NK-92 treated with Interleukin-12 subunit alpha and Interleukin-12 subunit beta, amount 100 ng/mL, for 24 hours (cell line): ENCODE results near the gene LDHD.
"Not testable (repeated sequence)": the region's sequence is repeated elsewhere in the genome, so short reads cannot be mapped to it uniquely, and the experiment has no call there.

Source experiments
- DNase-seq: peaks from one replicate; lab custom pipeline; 2025; lab: John Stamatoyannopoulos, UW

The LDHD gene

GRCh38 chr16:75099738-75100602 is 16.6 kb downstream of the LDHD start:
- no peak for DNase-seq

- no peak for DNase-seq
Measured at GRCh38 chr16:75099075-75099667, 17.4 kb downstream of the LDHD start.

GRCh38 chr16:75097941-75098901 is 18.4 kb downstream of the LDHD start:
- no peak for DNase-seq

DNA sequence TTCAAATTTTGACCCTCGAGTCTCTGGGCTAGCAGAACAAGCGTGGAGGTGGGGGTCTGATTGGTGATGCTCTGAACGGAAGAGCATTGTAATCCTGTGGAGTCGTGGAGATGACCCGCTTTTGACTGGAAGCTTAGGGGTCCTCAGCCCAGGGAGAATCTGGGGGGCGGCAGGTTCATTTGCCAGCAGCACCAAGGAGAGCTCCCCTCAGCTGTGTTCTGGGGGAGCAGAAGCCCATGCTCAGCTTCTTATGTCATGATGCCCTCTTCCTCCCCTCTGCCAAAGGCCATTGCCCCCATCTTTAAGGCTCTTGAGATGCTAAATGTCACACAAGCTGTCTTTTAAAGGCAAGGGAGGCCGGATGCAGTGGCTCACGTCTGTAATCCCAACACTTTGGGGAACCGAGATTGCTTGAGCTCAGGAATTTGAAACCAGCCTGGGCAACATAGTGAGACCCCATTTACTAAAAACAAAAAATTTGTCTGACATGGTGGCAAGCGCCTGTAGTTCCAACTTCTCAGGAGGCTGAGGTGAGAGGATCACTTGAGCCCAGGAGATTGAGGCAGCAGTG is 19.3 kb downstream of the LDHD start:
- no peak for DNase-seq

GRCh38 chr16:75096656-75097055 is 19.9 kb downstream of the LDHD start:
- no peak for DNase-seq

GRCh38 chr16:75095204-75095621 is 21.4 kb downstream of the LDHD start:
- DNase-seq = no peak

GRCh38 chr16:75093598-75094540 is 22.7 kb downstream of the LDHD start:
- no peak for DNase-seq

GRCh38 chr16:75092777-75093176 is 23.8 kb downstream of the LDHD start:
- DNase-seq = no peak

GRCh38 chr16:75091619-75092018 is 25.0 kb downstream of the LDHD start:
- not testable (repeated sequence) for DNase-seq

DNA sequence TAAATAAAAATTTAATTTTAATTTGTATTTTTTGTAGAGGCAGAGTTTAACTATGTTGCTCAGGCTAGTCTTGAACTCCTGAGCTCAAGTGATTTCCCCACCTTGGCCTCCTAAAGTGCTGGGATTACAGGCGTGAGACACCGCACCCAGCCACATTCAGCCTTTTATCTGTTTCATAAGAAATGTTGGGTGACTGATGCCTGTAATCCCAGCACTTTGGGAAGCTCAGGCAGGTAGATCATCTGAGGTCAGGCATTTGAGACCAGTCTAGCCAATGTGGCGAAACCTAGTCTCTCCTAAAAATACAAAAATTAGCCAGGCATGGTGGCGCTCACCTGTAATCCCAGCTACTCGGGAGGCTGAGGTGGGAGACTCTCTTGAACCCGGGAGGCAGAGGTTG is 25.7 kb downstream of the LDHD start:
- not testable (repeated sequence) for DNase-seq

DNA sequence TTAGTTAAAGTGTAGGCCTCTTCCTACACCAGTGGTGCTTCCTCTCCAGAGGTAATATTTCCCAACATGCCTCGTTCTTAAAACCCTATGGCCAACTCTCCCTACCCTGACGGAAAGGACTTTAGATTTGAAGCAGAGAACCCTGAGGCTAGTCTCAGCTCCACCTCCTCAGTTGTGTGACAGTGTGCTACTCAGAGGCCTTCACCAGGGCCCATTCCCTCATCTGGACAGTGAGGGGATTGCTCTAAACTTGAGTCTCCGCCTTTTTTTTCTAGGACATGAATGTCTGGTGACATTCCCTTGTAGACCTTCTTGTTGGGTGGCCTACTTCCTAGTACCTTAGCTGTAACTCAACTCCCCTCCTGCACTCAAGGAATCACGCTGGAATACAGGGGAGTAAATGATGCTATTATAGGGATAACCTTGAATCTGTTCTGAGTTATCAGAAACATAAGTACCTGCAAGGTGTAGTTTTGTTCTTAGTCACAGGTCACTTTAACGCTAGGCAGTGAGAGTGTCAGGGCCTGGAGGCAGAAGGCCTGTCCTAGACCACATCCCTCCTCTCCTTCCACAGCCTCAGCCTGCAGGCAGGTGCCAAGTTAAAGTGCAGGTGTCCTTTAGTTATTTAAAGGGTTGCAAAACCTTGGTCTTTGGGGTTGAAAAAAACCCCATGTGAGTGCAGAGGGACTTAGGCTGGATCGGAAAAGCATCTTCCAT is 26.9 kb downstream of the LDHD start:
- no peak for DNase-seq

DNA sequence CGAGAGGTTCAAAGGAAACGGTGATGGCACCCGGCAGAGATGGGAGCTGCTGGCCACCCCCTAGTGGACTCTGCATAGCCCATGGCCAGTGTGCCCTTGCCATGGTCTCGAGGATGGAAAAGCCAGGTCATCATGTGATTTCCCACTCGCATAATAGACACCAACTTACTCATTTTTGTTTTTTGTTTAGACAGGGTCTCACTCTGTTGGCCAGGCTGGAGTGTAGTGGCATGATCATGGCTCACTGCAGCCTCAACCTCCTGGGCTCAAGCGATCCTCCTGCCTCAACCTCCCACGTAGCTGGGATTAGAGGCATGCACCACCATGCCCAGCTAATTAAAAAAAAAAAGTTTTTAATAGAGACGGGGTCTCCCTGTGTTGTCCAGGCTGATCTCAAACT is 27.6 kb downstream of the LDHD start:
- no peak for DNase-seq

GRCh38 chr16:75088216-75088615 is 28.4 kb downstream of the LDHD start:
- no peak for DNase-seq

DNA sequence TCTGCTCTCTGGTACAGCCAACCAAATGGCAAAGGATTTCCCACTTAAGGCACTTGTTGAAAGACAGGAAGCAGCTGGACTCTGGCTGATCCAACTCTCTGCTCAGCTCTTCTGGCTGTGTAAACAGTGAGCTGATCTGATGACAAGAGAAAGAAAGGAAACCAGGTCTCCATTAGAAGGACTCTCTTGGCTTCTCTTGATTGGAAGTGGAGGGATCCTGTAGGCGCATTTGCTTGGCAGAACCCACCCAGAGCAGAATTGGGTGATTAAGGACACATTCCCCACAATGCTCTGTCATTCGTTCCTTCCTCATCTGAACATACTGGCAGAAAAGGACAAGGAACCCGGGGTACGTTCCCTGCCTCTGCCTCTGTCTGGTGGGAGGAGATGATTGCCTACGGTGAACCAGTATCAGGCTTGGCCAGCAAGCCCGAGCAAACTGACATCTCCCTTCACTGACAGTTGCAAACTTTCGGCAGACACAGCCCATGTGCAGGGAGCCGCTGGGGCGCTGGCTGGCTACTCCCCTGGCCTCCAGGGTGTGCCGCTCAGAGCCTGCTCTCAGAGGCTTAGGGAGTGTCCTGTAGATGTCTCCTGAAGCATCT is 29.1 kb downstream of the LDHD start:
- DNase-seq = no peak

DNA sequence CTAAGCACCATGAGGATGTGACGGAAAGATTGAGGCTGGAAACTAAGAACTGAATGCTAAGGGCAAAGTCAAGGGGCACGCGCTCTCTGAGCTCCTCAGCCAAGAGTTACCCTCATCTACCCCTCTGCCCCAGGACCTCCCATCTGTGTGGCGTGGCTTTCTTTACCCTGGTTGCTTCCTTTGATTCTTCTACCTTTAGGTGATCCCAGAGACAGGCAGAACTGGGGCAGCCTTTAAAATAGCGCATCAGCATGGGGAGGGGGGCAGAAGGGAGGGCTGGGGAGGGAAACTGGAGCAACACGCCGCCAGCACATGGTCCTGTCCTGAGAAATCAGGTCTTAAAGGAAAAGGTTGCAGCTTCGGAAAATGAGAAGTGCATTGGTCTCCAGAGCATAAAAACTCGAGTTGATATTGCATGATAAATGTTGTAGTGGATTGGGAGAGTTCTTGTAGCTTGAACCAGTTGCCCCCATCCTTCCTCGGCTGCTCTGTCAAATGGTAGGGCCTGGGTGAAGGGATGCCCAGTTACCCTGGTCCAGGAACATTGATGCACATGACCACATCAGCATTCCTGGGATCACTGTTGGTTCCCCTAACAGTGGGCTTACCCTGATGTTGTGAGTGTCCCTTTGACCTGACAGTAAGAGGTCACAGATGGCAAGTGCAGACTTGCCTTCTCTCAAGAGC is 29.7 kb downstream of the LDHD start:
- no peak for DNase-seq

DNA sequence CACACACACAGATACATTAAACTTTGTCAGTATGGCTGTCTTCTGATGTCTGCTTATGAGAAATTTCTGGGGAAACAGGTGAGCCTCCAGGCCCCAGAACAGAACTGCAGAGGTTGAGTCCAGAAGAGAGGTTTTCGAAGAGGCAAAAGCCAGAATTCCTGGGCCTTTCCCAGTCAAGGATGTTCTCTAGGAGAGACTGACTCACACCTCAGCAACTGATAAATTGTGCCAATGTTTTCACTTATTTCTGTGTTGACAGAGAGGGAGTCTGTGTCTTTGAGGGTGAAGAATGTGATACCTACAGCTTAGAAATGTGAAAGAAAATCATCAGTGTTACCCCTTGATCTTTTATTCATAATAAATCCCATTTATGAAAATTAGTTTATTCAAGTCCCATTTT is 30.3 kb downstream of the LDHD start:
- no peak for DNase-seq

DNA sequence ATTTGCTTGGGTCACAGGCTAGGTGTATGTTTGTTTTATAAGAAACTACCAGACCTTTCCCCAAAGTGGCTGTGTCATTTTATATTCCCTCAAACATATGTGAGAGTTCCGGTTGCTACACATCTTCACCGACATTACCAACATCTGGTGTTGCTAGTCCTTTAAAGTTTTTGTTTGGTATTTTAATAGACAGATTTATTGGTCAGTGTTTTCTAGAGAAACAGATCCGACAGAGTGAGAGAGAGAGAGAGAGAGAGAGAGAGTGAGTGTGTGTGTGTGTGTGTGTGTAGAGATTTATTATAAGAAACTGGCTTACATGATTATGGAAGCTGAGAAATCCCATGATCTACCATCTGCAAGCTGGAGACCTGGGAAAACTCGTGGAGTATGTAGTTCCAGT is 31.0 kb downstream of the LDHD start:
- no peak for DNase-seq

DNA sequence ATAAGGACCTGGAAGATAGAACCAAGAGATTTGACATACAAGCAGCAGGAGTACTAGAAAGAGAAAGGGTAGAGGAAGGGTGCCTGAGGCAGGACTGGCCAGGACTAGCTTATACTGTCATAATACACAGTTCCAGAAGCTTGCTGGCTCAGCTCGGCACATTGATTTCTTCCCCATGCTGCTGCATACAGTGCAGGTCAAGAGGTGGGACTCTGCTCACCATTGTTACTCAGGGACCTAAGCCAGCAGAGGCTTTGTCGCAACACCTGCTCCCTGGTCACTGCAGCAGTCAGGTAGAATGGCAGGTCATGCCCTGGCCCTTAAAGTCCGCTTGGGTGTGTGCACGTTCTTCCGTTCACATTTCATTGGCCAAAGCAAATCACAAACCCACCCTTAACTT is 32.8 kb downstream of the LDHD start:
- DNase-seq = no peak

GRCh38 chr16:75081179-75081859 is 35.3 kb downstream of the LDHD start:
- DNase-seq = no peak
